HG03025 (cell line): Measurements from ENCODE around the gene LPAR5.

ENCODE experiments used
- ATAC-seq: cut with Tn5 transposase; IDR thresholded peaks from one replicate; pipeline ENCODE4 v1.9.1; 2021; ENCODE audit warnings: mild to moderate bottlenecking, moderate library complexity; ENCODE audit not compliant: unreplicated experiment, low FRiP score

LPAR5 gene

DNA sequence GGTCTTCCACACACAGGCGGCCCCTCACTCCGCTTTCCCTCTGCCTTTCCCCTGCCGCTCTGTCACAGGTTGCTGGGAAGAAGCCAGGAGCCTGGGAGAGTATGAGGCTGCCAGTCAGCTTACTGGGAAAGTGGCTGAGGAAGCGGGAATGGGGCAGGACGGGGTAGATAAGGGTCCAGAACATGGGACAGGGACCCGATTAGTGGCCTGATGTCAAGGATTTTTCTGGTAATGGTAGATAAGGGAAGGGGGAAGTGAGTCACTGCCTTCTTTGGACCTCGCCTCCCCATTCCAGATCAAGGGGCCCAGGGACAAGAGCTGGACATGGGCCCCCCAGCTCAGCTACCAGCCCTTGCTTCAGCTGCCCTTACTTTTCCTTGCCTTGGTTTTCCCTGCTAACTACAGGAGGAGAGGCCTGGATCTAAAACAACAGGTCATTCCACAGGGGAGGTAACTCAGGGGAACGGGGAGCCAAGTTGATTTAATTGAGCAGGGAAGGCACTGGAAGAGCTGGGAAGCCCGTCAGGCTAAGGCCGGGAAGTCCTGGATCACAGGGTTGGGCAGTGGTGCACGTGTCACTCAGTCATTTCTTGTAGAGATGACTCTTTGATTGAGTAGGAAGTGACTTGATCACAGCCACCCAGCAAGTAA is 3.5 kb upstream of the LPAR5 start:
- no peak for ATAC-seq

DNA sequence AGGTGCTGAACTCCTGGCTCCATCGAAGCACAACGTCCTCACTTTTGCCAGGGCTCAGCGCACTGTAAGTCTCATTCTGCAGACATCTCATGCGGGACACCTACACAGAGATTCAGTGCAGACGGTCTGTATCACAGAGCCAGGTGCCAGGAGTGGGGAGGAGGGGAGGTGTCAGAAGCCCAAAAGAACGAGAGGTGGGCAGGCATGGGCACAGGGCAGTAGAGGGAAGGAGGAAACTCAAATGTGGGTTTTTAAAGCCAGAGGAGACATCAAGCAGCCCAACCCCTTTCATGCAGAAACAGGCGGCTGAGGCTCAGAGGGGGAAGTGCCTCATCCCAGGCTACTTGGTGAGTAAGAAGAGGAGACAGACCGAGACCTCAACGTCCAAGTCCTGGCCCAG is 2.5 kb upstream of the LPAR5 start:
- no peak for ATAC-seq

DNA sequence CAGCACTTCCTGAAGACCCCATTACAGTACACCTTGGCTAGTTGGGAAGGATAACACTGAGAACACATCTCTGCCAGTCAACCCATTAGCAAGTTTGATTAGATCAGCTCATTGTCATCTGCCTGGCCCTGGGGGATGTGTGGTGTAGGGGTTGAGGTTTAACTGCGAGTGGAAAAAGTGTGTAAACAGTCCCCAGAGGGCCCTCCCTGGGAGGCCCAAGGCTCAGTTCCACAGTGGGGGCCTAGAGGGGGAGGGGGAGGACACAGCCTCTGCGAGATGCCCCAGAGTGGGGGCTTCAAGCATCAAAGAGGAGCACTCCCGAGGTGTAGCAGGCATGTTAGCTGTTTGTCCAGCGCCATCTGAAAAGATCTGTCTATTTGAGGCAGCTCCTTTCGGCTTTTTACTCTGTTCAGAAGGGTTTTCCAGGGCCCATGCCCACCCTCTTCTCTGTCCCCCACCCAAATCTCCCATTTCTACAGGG is 344 bp downstream of the LPAR5 start:
- no peak for ATAC-seq

DNA sequence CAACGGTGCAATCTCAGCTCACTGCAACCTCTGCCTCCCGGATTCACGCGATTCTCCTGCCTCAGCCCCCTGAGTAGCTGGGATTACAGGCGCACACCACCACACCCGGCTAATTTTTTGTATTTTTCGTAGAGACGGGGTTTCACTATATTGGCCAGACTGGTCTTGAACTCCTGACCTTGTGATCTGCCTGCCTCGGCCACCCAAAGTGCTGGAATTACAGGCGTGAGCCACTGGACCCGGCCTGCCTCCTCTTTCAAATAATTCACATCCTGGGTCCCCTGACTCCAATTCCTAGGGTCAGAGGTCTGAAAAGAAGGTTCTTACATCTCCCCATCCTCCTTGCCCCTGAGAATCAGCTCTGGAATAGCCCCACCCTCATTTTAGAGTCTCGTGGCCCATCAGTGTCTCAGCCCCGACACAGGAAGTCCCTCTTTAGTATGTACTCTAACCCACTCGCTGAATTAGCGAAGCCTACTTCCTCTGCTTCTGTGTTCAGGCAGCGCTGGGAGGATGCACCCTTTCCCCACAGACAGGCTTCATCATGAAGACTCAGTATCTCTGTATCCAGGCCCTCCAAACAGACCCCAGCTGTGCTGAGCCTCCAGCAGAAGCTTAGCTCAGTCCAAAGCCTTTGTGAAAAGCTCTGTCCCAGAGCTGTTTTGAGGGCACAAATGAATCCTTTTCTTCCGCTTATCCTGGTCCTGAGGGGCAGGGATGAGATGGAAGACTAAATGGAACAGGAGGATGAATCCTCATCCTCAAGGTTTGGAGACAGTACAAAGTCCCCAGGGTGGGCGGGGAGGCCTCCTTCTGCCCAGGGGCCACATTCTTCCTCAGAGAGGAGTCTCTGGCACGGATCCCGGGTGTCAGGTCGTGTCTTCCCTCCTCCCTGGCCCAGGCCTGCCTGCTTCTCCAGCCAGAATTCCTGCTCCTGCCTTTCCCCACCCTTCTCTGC is 3.5 kb downstream of the LPAR5 start:
- no peak for ATAC-seq

DNA sequence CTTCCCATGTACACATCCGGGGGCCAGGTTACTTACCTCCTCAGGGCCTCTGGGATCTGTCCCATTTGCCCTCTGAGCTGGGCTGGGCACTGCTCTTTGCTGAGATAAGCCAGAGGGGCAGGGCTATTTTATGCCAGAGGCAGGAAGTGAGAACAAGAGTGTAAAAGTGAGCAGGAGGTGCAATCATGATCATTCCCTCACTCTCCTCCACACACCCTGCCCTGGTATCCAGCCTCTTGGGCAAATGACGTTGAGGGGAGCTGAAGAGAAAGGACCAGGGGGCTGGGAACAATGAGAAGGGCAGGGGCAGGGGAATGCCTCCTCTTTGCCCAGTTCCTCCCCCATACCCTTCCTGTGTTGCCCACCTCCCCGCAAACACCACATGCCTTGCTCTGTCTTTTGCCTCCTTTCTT is 4.2 kb downstream of the LPAR5 start:
- ATAC-seq: no peak

DNA sequence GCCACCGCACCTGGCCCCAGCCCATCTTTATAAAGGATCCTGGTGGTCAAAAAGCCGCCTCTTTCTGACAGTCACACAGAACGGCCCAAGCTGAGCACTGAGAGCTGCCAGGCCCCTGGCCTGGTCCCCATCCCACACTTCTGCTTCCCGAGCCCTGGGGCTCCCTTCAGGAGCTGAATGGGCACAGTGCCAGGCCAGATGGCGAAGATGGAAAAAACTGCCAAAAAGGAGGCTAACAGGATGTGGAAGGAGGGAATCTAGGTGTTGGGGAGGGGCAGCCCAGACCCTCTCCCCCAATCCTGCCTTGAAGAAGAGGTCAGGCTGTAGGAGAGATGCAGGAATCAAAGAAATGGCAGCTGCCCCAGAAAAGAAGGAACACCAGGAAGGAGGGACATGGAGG is 5.0 kb downstream of the LPAR5 start:
- ATAC-seq: no peak

DNA sequence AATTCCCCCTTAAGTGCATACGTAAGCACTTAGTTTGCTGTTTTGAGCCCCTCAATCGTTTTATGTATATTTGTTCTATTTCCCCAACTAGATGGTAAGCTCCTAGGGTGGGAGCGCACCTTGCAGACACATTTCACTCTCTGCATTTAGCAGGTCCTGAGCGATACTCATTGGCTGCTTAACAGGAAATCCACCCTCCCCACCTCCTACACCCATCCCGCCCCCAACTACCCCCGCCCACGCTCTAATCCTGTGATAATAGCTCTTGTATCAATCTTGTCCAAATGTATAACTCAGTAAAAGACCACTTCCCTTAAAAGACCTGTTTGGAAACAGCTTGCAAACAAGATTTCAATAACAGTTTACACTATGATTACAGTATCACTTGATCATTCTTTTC is 8.1 kb downstream of the LPAR5 start:
- no peak for ATAC-seq

DNA sequence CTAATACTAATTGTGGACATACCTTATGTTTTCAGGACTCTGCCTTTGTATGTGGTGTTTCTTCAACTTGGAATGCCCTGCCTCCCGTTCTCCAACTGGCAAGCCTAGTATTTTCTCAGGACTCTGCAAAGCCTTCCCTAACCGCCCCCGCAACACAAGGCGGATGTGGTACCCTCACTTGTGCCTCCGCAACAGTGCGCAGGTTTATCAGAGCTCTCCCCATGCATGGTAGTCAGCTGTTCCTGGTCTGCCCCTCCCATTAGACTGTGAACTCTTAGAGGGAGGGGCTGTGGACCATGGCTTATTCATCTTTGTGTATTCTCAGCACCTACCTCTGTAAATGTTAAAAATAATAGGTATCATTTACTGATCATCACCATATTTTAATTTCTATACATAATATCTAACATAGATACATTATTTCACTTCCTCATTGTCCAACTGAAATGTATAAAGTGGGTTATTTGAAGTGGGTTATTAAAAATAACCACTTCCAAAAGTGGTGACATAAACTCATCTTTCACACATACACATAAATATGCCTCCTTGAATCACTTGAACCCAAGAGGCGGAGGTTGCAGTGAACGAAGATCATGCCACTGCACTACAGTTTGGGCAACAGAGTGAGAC is 9.0 kb downstream of the LPAR5 start:
- no peak for ATAC-seq

DNA sequence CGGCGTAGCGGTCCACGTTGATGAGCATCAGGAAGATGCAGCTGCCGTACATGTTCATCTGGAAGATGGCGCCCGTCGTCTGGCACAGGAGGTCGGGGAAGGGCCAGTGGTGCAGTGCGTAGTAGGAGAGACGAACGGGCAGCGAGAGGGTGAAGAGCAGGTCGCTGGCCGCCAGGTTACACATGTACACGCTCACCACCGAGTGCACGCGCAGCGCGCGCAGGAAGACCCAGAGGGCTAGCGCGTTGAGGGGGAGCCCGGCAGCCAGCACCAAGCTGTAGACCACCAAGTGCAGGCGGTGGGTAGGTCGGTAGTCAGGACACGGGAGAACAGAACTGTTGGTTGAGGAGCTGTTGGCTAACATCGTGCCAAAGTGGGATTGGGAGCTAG is 14.9 kb downstream of the LPAR5 start:
- ATAC-seq: no peak

DNA sequence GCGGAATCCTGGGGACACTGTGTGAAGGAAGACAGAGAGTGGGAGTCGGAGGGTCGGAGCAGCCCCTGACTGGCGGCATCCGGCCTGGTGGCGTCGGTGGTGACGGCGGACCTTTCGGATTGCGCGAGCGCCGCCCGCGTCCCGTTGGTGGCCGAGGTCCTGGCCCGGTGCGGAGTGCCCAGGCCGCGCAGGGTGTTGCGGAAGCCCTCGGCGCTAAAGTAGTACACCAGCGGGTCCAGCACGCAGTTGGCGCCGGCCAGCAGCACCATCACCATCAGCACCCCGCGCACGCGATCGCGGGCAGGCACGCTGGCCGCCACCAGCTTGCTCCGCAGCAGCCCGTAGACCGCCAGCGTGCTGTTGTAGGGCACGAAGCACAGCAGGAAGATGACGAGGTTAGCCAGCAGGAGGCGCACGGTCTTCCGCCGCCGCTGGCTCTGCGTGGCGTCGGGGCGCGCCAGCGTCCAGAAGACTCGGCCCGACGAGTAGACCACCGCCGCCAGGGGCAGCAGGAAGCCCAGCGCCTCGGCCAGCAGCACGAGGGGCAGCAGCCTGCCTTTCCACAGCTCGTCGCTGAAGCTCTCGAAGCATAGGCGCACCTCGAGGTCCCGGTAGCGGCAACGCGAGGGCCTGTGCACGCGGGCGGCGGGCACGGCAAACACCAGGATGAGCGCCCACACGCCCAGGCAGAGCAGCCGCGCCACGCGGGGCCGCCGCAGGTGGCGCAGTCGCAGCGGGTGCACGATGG is 15.4 kb downstream of the LPAR5 start:
- no peak for ATAC-seq

DNA sequence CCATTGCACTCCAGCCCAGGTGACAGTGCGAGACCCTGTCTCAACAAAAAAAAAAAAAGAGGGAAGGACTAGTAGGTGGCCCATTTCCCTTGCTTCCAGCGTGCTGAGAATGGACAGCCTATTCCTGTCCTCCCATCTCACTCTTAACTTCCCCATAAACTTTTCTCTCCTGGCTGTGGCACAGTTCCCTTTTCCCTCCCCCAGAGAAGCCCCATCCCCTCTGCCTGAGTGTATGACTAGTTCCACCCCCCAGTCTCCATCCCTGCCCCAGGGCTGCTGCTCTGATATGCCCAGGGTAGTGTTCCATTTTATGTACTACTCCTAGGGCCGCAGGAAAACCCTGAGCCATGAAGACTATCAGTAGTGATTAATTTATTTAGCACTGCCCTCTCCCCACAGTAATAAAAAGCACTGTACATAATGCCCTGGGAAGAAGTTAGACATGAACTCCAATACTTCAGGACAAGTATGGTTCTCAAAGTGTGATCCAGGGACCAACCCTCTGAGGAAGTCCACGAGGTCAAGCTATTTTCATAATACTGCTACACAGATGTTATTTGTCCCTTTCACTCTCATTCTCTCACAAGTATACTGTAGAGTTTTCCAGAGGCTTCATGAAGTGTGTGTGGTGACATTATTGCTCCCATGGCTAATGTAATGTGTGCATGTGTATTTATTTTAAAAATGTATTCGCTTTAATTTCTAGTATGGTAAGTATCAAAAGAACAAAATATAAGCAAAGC is 17.1 kb downstream of the LPAR5 start:
- no peak for ATAC-seq

DNA sequence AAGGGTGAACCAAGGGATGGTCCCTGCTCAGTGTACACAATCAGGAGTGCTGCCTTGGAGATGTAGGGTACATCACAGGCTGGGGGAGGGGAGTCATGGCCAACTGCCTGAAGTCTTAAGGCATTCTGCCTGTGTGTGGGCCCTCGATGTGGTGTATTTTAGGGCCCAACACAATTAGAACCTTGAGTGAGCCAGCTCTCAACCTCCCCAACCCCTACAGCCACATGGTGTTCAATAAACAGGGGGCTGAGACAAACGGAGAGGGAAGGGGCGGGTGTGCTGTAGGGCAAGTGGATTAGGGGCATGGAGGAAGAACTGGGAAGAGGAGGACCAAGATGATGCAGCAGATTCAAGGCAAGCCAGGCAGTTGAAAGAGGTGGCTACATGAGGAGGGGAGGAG is 20.0 kb downstream of the LPAR5 start:
- no peak for ATAC-seq

DNA sequence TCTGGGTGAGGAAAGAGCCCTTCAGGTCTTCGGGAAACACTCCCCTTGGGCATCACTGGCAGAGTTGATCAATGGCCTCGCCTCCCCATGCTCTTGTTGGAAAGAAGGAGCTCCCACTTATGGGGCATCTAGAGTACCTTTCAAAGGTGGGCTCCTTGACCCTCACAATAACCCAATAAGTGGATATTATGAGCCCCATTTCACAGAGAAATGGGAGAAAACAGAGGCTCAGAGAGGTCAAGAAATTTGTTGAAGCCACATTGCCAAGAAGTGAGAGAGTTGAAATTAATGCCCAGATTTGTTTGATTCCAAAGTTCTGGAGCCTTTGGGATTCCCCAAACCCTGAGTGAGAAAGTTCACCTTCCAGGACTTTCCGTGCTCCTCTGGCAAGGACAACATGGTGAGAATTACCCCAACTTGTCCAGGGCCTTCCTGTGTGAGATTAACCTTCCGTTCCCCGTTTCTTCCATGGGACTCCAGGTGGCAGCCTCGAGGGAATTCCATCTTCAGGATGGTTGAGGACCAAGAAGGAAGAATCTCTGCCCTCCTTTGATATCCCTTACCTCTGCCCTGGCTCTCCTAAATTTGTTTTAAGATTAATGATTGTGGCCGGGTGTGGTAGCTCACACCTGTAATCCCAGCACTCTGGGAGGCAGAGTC is 21.1 kb downstream of the LPAR5 start:
- no peak for ATAC-seq

DNA sequence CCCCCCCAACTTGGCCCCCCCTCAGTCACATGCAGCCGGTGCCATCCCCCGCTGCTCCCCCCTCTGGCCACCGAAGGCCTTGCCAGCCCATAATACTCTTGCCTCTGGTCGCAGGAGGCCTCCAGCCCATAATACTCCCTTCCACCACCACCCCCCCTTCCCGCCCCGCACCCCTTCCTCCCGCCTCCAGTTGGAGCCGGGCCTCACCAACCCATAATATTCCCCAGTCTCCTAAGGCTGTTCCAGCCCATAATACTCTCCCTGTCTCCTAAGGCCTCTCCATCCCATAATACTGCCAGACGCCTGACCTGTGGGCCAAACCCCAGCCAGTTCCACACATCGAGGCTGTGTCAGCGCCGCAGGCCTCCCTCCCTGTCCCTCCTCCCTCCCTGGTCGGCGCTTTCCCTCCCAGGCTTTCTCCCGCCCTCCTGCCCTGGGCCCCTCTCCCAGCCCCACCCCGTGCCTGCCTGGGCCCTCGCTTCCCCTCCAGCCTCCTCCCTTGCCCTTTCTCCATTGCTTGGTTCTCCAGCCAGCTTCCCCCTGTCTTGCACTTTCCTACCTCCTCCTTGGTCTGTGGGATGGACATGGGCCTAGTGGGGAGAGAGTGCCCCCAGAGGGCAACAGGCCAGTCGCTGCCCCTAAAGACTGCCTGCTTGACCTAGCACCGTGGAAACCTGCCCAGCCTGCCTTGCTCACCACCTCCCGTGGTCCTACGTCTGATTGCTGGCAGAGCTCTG is 21.8 kb downstream of the LPAR5 start:
- no peak for ATAC-seq

DNA sequence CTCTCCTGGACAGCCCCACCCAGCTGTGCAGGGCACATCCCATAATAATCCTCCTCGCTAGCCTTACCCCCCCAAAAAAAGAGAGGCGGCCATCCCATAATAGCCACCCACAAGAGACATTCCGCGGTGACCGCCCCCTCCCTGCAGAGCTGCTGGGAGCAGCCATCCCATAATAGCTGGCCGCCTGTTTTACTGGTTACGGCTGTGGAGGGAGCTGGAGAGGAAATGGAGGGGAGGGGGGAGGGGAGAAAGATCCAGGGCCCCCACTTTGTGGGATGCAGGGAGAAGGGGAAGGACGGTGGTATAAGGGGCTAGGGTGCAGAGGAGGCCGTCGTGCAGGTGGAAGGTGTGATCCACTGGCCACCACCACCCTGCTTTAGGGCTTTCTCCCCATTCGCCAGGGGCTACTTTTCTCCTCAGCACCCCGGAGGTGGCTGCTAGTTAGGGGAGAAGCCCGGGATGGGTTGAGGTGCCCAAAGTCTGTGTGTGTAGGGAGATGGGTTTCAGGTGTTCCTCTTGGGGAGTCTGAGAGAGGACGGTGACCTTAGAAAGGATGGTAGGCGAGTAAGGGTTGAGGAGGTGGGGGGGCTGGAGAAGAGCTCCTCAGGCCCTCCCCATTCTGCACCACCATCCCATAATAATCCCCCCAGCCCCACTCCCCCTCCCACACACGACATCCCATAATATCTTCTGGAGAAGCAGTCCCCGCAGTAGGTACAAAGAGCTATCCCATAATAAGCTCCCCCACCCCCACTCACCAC is 22.6 kb downstream of the LPAR5 start:
- ATAC-seq: no peak

DNA sequence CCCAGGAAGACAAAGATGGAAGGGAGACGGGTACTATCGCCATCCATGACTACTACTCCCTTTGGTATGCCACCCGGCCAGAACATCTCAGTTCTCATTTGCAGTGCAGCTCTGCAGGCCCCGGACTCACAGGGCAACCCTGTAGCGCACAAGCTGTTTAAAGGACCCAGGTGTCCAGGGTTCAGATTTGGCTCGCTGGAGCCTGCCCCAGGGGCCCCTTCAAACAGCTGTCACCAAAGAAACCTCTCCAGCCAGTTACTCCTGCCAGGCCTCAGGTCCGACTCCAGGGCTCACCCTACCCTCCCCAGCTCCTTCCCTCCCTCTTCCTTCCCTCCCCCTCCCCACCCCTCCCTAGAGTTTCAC is 23.1 kb downstream of the LPAR5 start:
- ATAC-seq: no peak

DNA sequence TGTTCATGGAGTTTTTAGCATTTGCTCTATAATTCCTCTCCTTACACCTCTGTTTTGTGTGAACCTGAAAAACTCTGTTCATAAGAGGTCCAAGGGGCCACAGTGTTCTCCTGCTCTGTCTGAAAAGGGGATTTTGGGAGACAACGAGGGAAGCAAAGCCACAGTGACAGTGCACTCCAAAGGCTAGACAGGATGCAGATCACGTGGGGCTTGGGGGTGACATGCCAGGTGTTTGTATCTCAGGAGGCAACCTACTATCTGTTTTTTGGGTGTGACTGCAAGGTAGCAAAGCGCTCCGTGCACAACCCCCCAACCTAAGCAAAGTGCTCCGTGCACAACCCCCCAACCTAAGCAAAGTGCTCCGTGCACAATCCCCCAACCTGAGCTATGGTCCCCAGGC is 23.5 kb downstream of the LPAR5 start:
- ATAC-seq: no peak

DNA sequence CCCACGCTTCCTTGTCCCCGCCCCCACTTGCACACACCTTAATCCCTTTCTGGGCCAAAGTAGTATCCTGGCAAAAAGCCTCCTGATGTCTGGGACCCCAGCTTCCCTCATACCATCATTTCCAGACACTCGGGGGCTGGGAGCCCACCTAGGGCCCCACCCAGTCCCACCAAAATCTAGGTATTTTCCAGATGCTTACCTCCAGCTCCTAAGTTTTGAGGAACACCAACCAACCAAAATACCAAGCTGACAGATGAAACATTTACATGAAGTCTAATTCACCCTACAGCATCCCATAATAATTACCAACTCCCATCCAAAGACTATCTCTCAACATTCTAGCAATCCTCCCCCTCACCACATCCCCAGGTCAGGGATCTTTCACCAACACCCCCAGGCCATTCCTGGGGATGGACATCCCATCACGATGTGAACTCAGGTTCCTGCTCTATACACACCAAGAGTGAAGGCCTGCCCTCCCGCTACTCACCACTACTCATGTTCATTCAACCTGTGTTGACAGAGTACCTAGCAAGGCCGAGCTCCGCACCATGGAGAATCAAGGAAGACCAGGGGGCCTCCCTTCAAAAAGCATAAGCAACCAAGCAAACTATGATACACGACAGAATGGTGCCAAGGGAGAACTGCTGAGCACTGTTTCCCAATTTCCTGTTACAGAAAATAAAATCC is 27.0 kb downstream of the LPAR5 start:
- no peak for ATAC-seq
